ENCODE results near the gene GLYATL3.
A peak's percentile ranks its signal among the peaks of the same experiment; 100 is the strongest.

GLYATL3 gene

GRCh38 chr6:49499623-49500022 is at the start of gene GLYATL3:
TSS of gene GLYATL3 (plus strand) at chr6:49499923. CDS start at chr6:49511991, 12,068 bp downstream.
- Histone ChIP-seq H3K4me3 (ENCODE audit: low read depth in 1 of 2, low read length in 2 of 2) (no peak within 1 kb of the TSS), H3K27me3 (ENCODE audit: control insufficient read depth in 1 of 2, insufficient read depth in 2 of 2, low read length in 2 of 2) (no peaks in the 10 kb centered on the region), H3K9me3 (ENCODE audit: control insufficient read depth in 1 of 2, low read length in 2 of 2) (no peaks in the 10 kb centered on the region), H3K4me1 (ENCODE audit: control insufficient read depth in 1 of 2, insufficient read depth in 2 of 2, low read length in 2 of 2) (no peaks in the 10 kb centered on the region), H3K36me3 (ENCODE audit: control insufficient read depth in 1 of 2, insufficient read depth in 2 of 2, low read length in 2 of 2) (no peaks in the 10 kb centered on the region), H3K27ac (ENCODE audit: low read depth, low read length) (no peak within 1 kb of the TSS), H3K9ac (ENCODE audit: low read depth in 1 of 2, low read length in 2 of 2) (no peak within 1 kb of the TSS)

- H3K36me3 ChIP-seq (ENCODE audit: control insufficient read depth in 1 of 2, insufficient read depth in 2 of 2, low read length in 2 of 2), result peaks cover 5 to 20% of the 10 kb centered on the region in 2 donors
- no peak overlapping the region for H3K27ac ChIP-seq (ENCODE audit: low read depth, low read length)
- no peak overlapping the region for H3K9ac ChIP-seq (ENCODE audit: low read depth in 1 of 2, low read length in 2 of 2)
- no peaks in the 10 kb centered on the region for H3K9me3 ChIP-seq (ENCODE audit: control insufficient read depth in 1 of 2, low read length in 2 of 2)
- no peak overlapping the region for H3K4me3 ChIP-seq (ENCODE audit: low read depth in 1 of 2, low read length in 2 of 2)
- no peaks in the 10 kb centered on the region for H3K27me3 ChIP-seq (ENCODE audit: control insufficient read depth in 1 of 2, insufficient read depth in 2 of 2, low read length in 2 of 2)
- H3K4me1 ChIP-seq (ENCODE audit: control insufficient read depth in 1 of 2, insufficient read depth in 2 of 2, low read length in 2 of 2), result no peaks in the 10 kb centered on the region
Measured at GRCh38 chr6:49453221-49453620, 46.5 kb upstream of the GLYATL3 start.

GRCh38 chr6:49454787-49455709 is 44.7 kb upstream of the GLYATL3 start:
- no peak overlapping the region for H3K4me3 ChIP-seq (ENCODE audit: low read depth in 1 of 2, low read length in 2 of 2)
- H3K9me3 ChIP-seq (ENCODE audit: control insufficient read depth in 1 of 2, low read length in 2 of 2), result no peaks in the 10 kb centered on the region
- H3K9ac ChIP-seq (ENCODE audit: low read depth in 1 of 2, low read length in 2 of 2), result no peak overlapping the region
- H3K36me3 ChIP-seq (ENCODE audit: control insufficient read depth in 1 of 2, insufficient read depth in 2 of 2, low read length in 2 of 2), result peaks cover 2 to 18% of the 10 kb centered on the region in 2 donors
- H3K27me3 ChIP-seq (ENCODE audit: control insufficient read depth in 1 of 2, insufficient read depth in 2 of 2, low read length in 2 of 2), result no peaks in the 10 kb centered on the region
- H3K27ac ChIP-seq (ENCODE audit: low read depth, low read length), result no peak overlapping the region
- no peaks in the 10 kb centered on the region for H3K4me1 ChIP-seq (ENCODE audit: control insufficient read depth in 1 of 2, insufficient read depth in 2 of 2, low read length in 2 of 2)

GRCh38 chr6:49457771-49458170 is 42.0 kb upstream of the GLYATL3 start:
- Histone ChIP-seq H3K27me3 (ENCODE audit: control insufficient read depth in 1 of 2, insufficient read depth in 2 of 2, low read length in 2 of 2) (no peaks in the 10 kb centered on the region), H3K4me1 (ENCODE audit: control insufficient read depth in 1 of 2, insufficient read depth in 2 of 2, low read length in 2 of 2) (peaks cover 8 to 17% of the 10 kb centered on the region in 2 donors), H3K9me3 (ENCODE audit: control insufficient read depth in 1 of 2, low read length in 2 of 2) (no peaks in the 10 kb centered on the region), H3K36me3 (ENCODE audit: control insufficient read depth in 1 of 2, insufficient read depth in 2 of 2, low read length in 2 of 2) (peaks cover 0 to 9% of the 10 kb centered on the region in 2 donors), H3K27ac (ENCODE audit: low read depth, low read length) (no peak overlapping the region), H3K4me3 (ENCODE audit: low read depth in 1 of 2, low read length in 2 of 2) (no peak overlapping the region), H3K9ac (ENCODE audit: low read depth in 1 of 2, low read length in 2 of 2) (no peak overlapping the region)

- H3K4me3 ChIP-seq (ENCODE audit: low read depth in 1 of 2, low read length in 2 of 2), result peak overlapping the region; percentile 98 to 99
Measured at GRCh38 chr6:49462071-49462470, 37.7 kb upstream of the GLYATL3 start.

GRCh38 chr6:49462599-49462926 is 37.2 kb upstream of the GLYATL3 start:
- H3K4me1 ChIP-seq (ENCODE audit: control insufficient read depth in 1 of 2, insufficient read depth in 2 of 2, low read length in 2 of 2), result peaks cover 14 to 28% of the 10 kb centered on the region in 2 donors
- peak overlapping the region; percentile 76 for H3K27ac ChIP-seq (ENCODE audit: low read depth, low read length)
- peak overlapping the region; percentile 98 to 99 for H3K4me3 ChIP-seq (ENCODE audit: low read depth in 1 of 2, low read length in 2 of 2)
- H3K9ac ChIP-seq (ENCODE audit: low read depth in 1 of 2, low read length in 2 of 2), result peak overlapping the region; percentile 98
- no peaks in the 10 kb centered on the region for H3K36me3 ChIP-seq (ENCODE audit: control insufficient read depth in 1 of 2, insufficient read depth in 2 of 2, low read length in 2 of 2)
- no peaks in the 10 kb centered on the region for H3K27me3 ChIP-seq (ENCODE audit: control insufficient read depth in 1 of 2, insufficient read depth in 2 of 2, low read length in 2 of 2)
- no peaks in the 10 kb centered on the region for H3K9me3 ChIP-seq (ENCODE audit: control insufficient read depth in 1 of 2, low read length in 2 of 2)

More at GRCh38 chr6:49462071-49462470, 37.7 kb upstream of the GLYATL3 start:
- Histone ChIP-seq H3K27me3 (ENCODE audit: control insufficient read depth in 1 of 2, insufficient read depth in 2 of 2, low read length in 2 of 2) (no peaks in the 10 kb centered on the region), H3K9me3 (ENCODE audit: control insufficient read depth in 1 of 2, low read length in 2 of 2) (no peaks in the 10 kb centered on the region), H3K36me3 (ENCODE audit: control insufficient read depth in 1 of 2, insufficient read depth in 2 of 2, low read length in 2 of 2) (peaks cover 0 to 3% of the 10 kb centered on the region in 2 donors), H3K4me1 (ENCODE audit: control insufficient read depth in 1 of 2, insufficient read depth in 2 of 2, low read length in 2 of 2) (peaks cover 14 to 28% of the 10 kb centered on the region in 2 donors), H3K9ac (ENCODE audit: low read depth in 1 of 2, low read length in 2 of 2) (peak overlapping the region; percentile 98), H3K27ac (ENCODE audit: low read depth, low read length) (no peak overlapping the region)

- peaks cover 14 to 28% of the 10 kb centered on the region in 2 donors for H3K4me1 ChIP-seq (ENCODE audit: control insufficient read depth in 1 of 2, insufficient read depth in 2 of 2, low read length in 2 of 2)
- peak within 1 kb of the TSS; percentile 98 to 99 for H3K4me3 ChIP-seq (ENCODE audit: low read depth in 1 of 2, low read length in 2 of 2)
- no peaks in the 10 kb centered on the region for H3K36me3 ChIP-seq (ENCODE audit: control insufficient read depth in 1 of 2, insufficient read depth in 2 of 2, low read length in 2 of 2)
- H3K9ac ChIP-seq (ENCODE audit: low read depth in 1 of 2, low read length in 2 of 2), result peak within 1 kb of the TSS; percentile 98
- no peaks in the 10 kb centered on the region for H3K9me3 ChIP-seq (ENCODE audit: control insufficient read depth in 1 of 2, low read length in 2 of 2)
- H3K27ac ChIP-seq (ENCODE audit: low read depth, low read length), result peak within 1 kb of the TSS; percentile 76
- H3K27me3 ChIP-seq (ENCODE audit: control insufficient read depth in 1 of 2, insufficient read depth in 2 of 2, low read length in 2 of 2), result no peaks in the 10 kb centered on the region
Measured at GRCh38 chr6:49462927-49463611, 36.7 kb upstream of the GLYATL3 start, which contains the start of the genes CENPQ and MMUT. TSS of gene CENPQ (plus strand) at chr6:49463370. CDS start at chr6:49470177, 6,807 bp downstream. TSS of gene MMUT (minus strand) at chr6:49463253. CDS start at chr6:49459466, 3,787 bp downstream.

GRCh38 chr6:49463612-49463967 is 36.1 kb upstream of the GLYATL3 start:
- Histone ChIP-seq H3K9me3 (ENCODE audit: control insufficient read depth in 1 of 2, low read length in 2 of 2) (no peaks in the 10 kb centered on the region), H3K4me1 (ENCODE audit: control insufficient read depth in 1 of 2, insufficient read depth in 2 of 2, low read length in 2 of 2) (peaks cover 14 to 28% of the 10 kb centered on the region in 2 donors), H3K27me3 (ENCODE audit: control insufficient read depth in 1 of 2, insufficient read depth in 2 of 2, low read length in 2 of 2) (no peaks in the 10 kb centered on the region), H3K27ac (ENCODE audit: low read depth, low read length) (no peak overlapping the region), H3K4me3 (ENCODE audit: low read depth in 1 of 2, low read length in 2 of 2) (peak overlapping the region; percentile 98 to 99), H3K9ac (ENCODE audit: low read depth in 1 of 2, low read length in 2 of 2) (peak overlapping the region; percentile 72 to 98), H3K36me3 (ENCODE audit: control insufficient read depth in 1 of 2, insufficient read depth in 2 of 2, low read length in 2 of 2) (no peaks in the 10 kb centered on the region)

GRCh38 chr6:49464691-49465090 is 35.0 kb upstream of the GLYATL3 start:
- no peaks in the 10 kb centered on the region for H3K36me3 ChIP-seq (ENCODE audit: control insufficient read depth in 1 of 2, insufficient read depth in 2 of 2, low read length in 2 of 2)
- peaks cover 14 to 28% of the 10 kb centered on the region in 2 donors for H3K4me1 ChIP-seq (ENCODE audit: control insufficient read depth in 1 of 2, insufficient read depth in 2 of 2, low read length in 2 of 2)
- H3K9ac ChIP-seq (ENCODE audit: low read depth in 1 of 2, low read length in 2 of 2), result no peak overlapping the region
- no peaks in the 10 kb centered on the region for H3K27me3 ChIP-seq (ENCODE audit: control insufficient read depth in 1 of 2, insufficient read depth in 2 of 2, low read length in 2 of 2)
- H3K4me3 ChIP-seq (ENCODE audit: low read depth in 1 of 2, low read length in 2 of 2), result no peak overlapping the region
- no peaks in the 10 kb centered on the region for H3K9me3 ChIP-seq (ENCODE audit: control insufficient read depth in 1 of 2, low read length in 2 of 2)
- H3K27ac ChIP-seq (ENCODE audit: low read depth, low read length), result no peak overlapping the region

- Histone ChIP-seq H3K27ac (ENCODE audit: low read depth, low read length) (no peak overlapping the region), H3K9me3 (ENCODE audit: control insufficient read depth in 1 of 2, low read length in 2 of 2) (no peaks in the 10 kb centered on the region), H3K9ac (ENCODE audit: low read depth in 1 of 2, low read length in 2 of 2) (no peak overlapping the region), H3K4me1 (ENCODE audit: control insufficient read depth in 1 of 2, insufficient read depth in 2 of 2, low read length in 2 of 2) (peaks cover 6 to 11% of the 10 kb centered on the region in 2 donors), H3K27me3 (ENCODE audit: control insufficient read depth in 1 of 2, insufficient read depth in 2 of 2, low read length in 2 of 2) (no peaks in the 10 kb centered on the region), H3K36me3 (ENCODE audit: control insufficient read depth in 1 of 2, insufficient read depth in 2 of 2, low read length in 2 of 2) (peaks cover 0 to 3% of the 10 kb centered on the region in 2 donors), H3K4me3 (ENCODE audit: low read depth in 1 of 2, low read length in 2 of 2) (no peak overlapping the region)
Measured at GRCh38 chr6:49468042-49468441, 31.7 kb upstream of the GLYATL3 start.
